ENCODE data around the gene ATP6V0B.

ATP6V0B gene

DNA sequence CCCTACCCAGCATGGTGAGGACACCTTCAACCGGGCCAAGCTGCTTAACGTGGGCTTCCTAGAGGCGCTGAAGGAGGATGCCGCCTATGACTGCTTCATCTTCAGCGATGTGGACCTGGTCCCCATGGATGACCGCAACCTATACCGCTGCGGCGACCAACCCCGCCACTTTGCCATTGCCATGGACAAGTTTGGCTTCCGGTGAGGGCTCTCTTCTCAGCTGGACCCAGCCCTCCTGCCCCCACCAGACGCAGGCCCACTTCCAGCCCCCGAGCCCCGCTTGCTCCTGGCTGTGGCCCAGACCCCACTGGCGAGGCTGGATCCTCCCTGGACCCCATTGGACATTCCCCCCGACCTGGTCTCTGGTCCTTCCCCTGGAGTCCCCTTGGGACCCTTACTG, 10.1 kb downstream of the ATP6V0B start:
- Histone ChIP-seq H3K4me3 (ENCODE audit: low read depth, low read length) (no peak overlapping the region), H3K4me1 (ENCODE audit: control insufficient read depth, insufficient read depth, low read length, unreplicated experiment) (peaks cover 9% of the 10 kb centered on the region), H3K27me3 (ENCODE audit: insufficient read depth, low read length) (no peaks in the 10 kb centered on the region), H3K27ac (ENCODE audit: low read depth, low read length) (no peak overlapping the region), H3K79me2 (ENCODE audit: control insufficient read depth, insufficient read depth, low read length, unreplicated experiment) (peaks cover 21% of the 10 kb centered on the region), H3K36me3 (ENCODE audit: insufficient read depth, low read length) (peaks cover 4% of the 10 kb centered on the region; the same call in 1 of the 2 replicates), H2AFZ (ENCODE audit: low read length, unreplicated experiment) (no peak overlapping the region)

DNA sequence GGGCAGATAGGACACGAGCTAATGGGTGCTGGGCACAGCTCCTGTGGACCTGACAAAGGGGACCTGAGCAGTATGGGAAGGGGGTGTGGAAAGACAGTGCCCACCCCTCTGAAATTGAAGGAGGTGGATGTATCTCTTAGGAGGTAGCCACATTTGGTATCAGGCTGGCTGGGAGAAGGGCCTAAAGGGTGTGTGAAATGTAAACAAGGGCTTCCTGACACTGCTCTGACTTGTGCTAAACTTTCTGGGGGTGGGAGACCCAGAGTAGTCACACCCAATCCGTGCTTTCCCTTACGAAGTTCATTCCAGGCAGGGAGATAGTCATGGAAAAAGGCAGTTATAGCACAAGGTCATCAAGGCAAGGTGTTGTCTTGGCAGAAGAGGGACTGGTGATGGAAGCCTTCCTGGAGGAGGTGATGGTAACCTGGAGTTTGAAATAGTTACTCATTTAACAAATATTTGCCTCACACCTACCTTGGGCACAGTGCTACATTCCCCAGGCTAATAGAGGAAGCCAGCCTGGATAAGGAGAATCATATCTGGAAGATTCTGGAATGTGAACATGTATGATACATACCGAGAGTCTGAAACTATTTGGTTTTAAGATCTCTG, 11.3 kb downstream of the ATP6V0B start:
- no peak overlapping the region for H3K4me3 ChIP-seq (ENCODE audit: low read depth, low read length)

DNA sequence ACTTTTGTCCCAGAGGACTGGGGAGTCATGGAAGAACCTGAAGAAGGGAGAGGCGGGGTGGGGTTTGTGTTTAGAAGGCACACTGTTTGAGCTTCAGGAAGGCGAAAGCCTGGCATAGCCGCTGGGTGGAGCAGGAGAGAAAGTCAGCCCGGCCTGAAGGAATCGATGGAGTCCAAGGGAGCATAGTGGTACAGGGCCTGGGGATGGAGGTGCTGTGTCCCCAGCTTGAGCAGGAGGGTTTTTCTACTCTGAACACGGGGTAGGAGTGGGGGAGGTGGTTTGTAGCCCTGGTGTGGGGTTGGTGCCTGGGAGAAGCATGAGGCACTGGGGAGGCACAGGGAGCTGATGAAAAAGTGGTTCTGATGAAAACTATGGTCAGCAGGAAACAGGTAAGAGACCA, 12.0 kb downstream of the ATP6V0B start:
- Histone ChIP-seq H2AFZ (ENCODE audit: low read length, unreplicated experiment) (no peak overlapping the region), H3K27me3 (ENCODE audit: insufficient read depth, low read length) (no peaks in the 10 kb centered on the region), H3K4me1 (ENCODE audit: control insufficient read depth, insufficient read depth, low read length, unreplicated experiment) (peaks cover 7% of the 10 kb centered on the region), H3K79me2 (ENCODE audit: control insufficient read depth, insufficient read depth, low read length, unreplicated experiment) (peaks cover 4% of the 10 kb centered on the region), H3K36me3 (ENCODE audit: insufficient read depth, low read length) (peaks cover 4% of the 10 kb centered on the region; the same call in 1 of the 2 replicates), H3K4me3 (ENCODE audit: low read depth, low read length) (no peak overlapping the region), H3K27ac (ENCODE audit: low read depth, low read length) (no peak overlapping the region)

More for the DNA sequence above, 11.3 kb downstream of the ATP6V0B start:
- Histone ChIP-seq H2AFZ (ENCODE audit: low read length, unreplicated experiment) (no peak overlapping the region), H3K36me3 (ENCODE audit: insufficient read depth, low read length) (peaks cover 4% of the 10 kb centered on the region; the same call in 1 of the 2 replicates), H3K27me3 (ENCODE audit: insufficient read depth, low read length) (no peaks in the 10 kb centered on the region), H3K4me1 (ENCODE audit: control insufficient read depth, insufficient read depth, low read length, unreplicated experiment) (peaks cover 8% of the 10 kb centered on the region), H3K79me2 (ENCODE audit: control insufficient read depth, insufficient read depth, low read length, unreplicated experiment) (peaks cover 9% of the 10 kb centered on the region), H3K27ac (ENCODE audit: low read depth, low read length) (no peak overlapping the region)

DNA sequence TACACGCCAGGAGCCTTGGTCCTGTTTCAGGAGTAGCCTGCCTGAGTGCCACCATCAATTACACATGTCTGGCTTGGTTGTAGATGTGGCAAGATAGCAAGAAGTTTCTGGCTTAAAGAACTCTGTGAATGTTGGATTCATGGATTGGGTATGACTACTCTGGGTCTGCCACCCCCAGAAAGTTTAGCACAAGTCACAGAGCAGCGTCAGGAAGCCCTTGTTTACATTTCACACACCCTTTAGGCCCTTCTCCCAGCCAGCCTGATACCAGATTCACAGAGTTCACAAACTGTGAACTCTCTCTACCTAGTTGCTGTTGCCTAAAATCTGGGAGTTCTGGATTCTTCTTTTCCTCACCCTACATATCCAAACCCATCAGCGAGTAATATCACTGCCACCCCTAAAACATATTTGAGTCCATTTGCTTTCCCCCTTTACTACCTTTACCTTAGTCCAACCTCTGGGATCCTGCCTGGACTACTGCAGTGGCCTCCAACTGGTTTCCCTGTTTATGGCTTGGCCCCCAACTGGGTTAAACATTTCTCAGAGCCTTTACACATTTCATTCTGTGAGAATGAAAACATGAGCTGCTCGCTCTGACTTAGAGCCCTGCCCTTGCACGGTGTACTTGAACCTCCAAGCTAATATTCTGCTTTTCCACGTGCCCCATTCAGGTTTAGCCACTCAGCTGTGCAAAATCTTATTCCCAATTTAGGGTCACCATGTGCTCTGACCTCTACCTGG, 12.6 kb downstream of the ATP6V0B start:
- Histone ChIP-seq H2AFZ (ENCODE audit: low read length, unreplicated experiment) (no peak overlapping the region), H3K36me3 (ENCODE audit: insufficient read depth, low read length) (peaks cover 4% of the 10 kb centered on the region; the same call in 1 of the 2 replicates), H3K27me3 (ENCODE audit: insufficient read depth, low read length) (no peaks in the 10 kb centered on the region), H3K79me2 (ENCODE audit: control insufficient read depth, insufficient read depth, low read length, unreplicated experiment) (peaks cover 4% of the 10 kb centered on the region), H3K4me1 (ENCODE audit: control insufficient read depth, insufficient read depth, low read length, unreplicated experiment) (peaks cover 7% of the 10 kb centered on the region), H3K27ac (ENCODE audit: low read depth, low read length) (no peak overlapping the region), H3K4me3 (ENCODE audit: low read depth, low read length) (no peak overlapping the region)

- no peaks in the 10 kb centered on the region for H3K79me2 ChIP-seq (ENCODE audit: control insufficient read depth, insufficient read depth, low read length, unreplicated experiment)
- peaks cover 7% of the 10 kb centered on the region for H3K4me1 ChIP-seq (ENCODE audit: control insufficient read depth, insufficient read depth, low read length, unreplicated experiment)
- H3K36me3 ChIP-seq (ENCODE audit: insufficient read depth, low read length) = peaks cover 4% of the 10 kb centered on the region; the same call in 1 of the 2 replicates
- peak overlapping the region; percentile 42; the same call in 1 of the 2 replicates for H3K27ac ChIP-seq (ENCODE audit: low read depth, low read length)
- H3K4me3 ChIP-seq (ENCODE audit: low read depth, low read length) = peak overlapping the region; percentile 80
- no peaks in the 10 kb centered on the region for H3K27me3 ChIP-seq (ENCODE audit: insufficient read depth, low read length)
- H2AFZ ChIP-seq (ENCODE audit: low read length, unreplicated experiment) = no peak overlapping the region
These were observed 15.8 kb downstream of the ATP6V0B start for GRCh38 chr1:43990271-43991199.

- H3K27ac ChIP-seq (ENCODE audit: low read depth, low read length) = peak overlapping the region; percentile 42; the same call in 1 of the 2 replicates
- no peaks in the 10 kb centered on the region for H3K27me3 ChIP-seq (ENCODE audit: insufficient read depth, low read length)
- H3K36me3 ChIP-seq (ENCODE audit: insufficient read depth, low read length) = peaks cover 3% of the 10 kb centered on the region; the same call in 1 of the 2 replicates
- no peaks in the 10 kb centered on the region for H3K79me2 ChIP-seq (ENCODE audit: control insufficient read depth, insufficient read depth, low read length, unreplicated experiment)
- H3K4me1 ChIP-seq (ENCODE audit: control insufficient read depth, insufficient read depth, low read length, unreplicated experiment) = peaks cover 7% of the 10 kb centered on the region
- H2AFZ ChIP-seq (ENCODE audit: low read length, unreplicated experiment) = no peak overlapping the region
- peak overlapping the region; percentile 80 for H3K4me3 ChIP-seq (ENCODE audit: low read depth, low read length)
These were observed 16.4 kb downstream of the ATP6V0B start for GRCh38 chr1:43991200-43991475.

DNA sequence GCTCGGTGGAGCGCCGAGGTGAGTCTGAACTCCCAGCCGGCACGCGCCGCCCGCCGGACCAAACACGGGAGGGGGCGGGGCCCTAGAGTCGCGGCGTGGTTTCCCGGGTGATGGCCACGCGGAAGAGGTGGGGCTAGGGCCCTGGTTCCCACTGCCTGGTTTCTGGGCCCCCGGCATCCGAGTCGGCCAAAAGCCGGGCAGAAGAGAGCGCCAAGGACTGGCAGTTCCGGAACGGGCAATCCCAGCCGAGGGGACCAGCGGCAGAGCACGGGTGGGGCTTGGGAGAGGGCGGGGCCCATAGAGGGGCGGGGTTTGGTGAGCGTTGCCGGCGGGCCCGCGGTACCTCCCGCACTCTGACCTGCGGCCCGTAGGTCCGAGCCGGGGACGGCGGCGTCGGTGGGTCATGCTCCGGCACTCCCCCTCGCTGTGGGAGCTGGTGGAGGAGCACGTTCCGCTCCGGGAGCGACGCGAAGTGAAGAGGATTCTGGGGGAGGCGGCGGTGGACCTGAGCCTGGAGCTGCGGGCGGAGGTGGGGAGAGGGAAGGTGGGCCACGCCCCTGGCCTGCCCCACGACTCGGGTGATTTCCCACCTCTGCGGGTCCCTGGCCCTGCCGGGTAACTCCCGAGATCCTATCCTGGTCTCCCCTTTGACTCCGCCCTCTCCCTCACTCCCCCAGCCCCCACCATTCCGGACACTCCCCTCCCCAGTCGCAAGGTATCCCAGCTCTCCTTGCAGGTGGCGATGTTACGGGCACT, 16.9 kb downstream of the ATP6V0B start, which contains the start of gene CCDC24:
TSS of gene CCDC24 (plus strand) at position 124 of the 756 bp plus-strand sequence. CDS start at position 404, 280 bp downstream.
- Histone ChIP-seq H3K36me3 (ENCODE audit: insufficient read depth, low read length) (no peaks in the 10 kb centered on the region), H3K27ac (ENCODE audit: low read depth, low read length) (peak within 1 kb of the TSS; percentile 42; the same call in 1 of the 2 replicates), H2AFZ (ENCODE audit: low read length, unreplicated experiment) (peak within 1 kb of the TSS; percentile 24)

GRCh38 chr1:43992232-43992995, 17.7 kb downstream of the ATP6V0B start:
- Histone ChIP-seq H2AFZ (ENCODE audit: low read length, unreplicated experiment) (no peak overlapping the region), H3K27me3 (ENCODE audit: insufficient read depth, low read length) (no peaks in the 10 kb centered on the region), H3K4me3 (ENCODE audit: low read depth, low read length) (peak overlapping the region; percentile 80), H3K4me1 (ENCODE audit: control insufficient read depth, insufficient read depth, low read length, unreplicated experiment) (peaks cover 7% of the 10 kb centered on the region), H3K27ac (ENCODE audit: low read depth, low read length) (no peak overlapping the region), H3K36me3 (ENCODE audit: insufficient read depth, low read length) (no peaks in the 10 kb centered on the region), H3K79me2 (ENCODE audit: control insufficient read depth, insufficient read depth, low read length, unreplicated experiment) (no peaks in the 10 kb centered on the region)

More for the DNA sequence above, 16.9 kb downstream of the ATP6V0B start, which contains the start of gene CCDC24:
- H3K27me3 ChIP-seq (ENCODE audit: insufficient read depth, low read length) = no peaks in the 10 kb centered on the region
- H3K4me3 ChIP-seq (ENCODE audit: low read depth, low read length) = peak within 1 kb of the TSS; percentile 80
- no peaks in the 10 kb centered on the region for H3K79me2 ChIP-seq (ENCODE audit: control insufficient read depth, insufficient read depth, low read length, unreplicated experiment)
- H3K4me1 ChIP-seq (ENCODE audit: control insufficient read depth, insufficient read depth, low read length, unreplicated experiment) = peaks cover 7% of the 10 kb centered on the region

DNA sequence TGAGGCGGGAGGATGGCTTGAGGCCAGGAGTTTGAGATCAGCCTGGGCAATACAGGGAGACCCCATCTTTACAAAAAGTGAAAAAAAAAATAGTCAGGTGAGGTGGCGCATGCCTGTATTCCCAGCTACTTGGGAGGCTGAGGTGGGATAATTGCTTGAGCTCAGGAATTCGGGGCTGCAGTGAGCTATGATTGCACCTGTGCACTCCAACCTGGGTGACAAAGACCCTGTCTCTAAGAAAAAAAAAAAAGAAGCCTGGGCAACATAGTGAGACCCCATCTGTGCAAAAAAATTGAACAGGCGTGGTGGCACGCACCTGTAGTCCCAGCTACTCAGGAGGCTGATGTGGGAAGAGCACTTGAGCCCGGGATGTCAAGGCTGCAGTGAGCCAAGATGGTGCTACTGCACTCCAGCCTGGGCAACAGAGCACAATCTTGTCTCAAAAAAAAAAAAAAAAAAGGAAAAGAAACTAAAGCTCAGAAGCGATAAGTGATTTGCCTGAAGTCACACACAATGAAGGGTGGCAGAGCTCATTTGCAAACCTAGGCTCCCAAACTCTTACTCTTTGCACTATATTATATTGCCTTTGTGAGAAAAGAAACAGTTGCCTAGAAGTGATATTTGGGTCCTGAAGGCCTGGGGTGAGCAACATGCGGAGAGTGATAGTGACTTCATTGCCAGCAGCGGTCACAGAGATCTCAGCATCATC, 18.6 kb downstream of the ATP6V0B start:
- peaks cover 7% of the 10 kb centered on the region for H3K4me1 ChIP-seq (ENCODE audit: control insufficient read depth, insufficient read depth, low read length, unreplicated experiment)
- H3K27ac ChIP-seq (ENCODE audit: low read depth, low read length) = no peak overlapping the region
- no peaks in the 10 kb centered on the region for H3K79me2 ChIP-seq (ENCODE audit: control insufficient read depth, insufficient read depth, low read length, unreplicated experiment)

More for the DNA sequence above, 18.6 kb downstream of the ATP6V0B start:
- no peaks in the 10 kb centered on the region for H3K36me3 ChIP-seq (ENCODE audit: insufficient read depth, low read length)
- H3K4me3 ChIP-seq (ENCODE audit: low read depth, low read length) = no peak overlapping the region
- no peaks in the 10 kb centered on the region for H3K27me3 ChIP-seq (ENCODE audit: insufficient read depth, low read length)
- no peak overlapping the region for H2AFZ ChIP-seq (ENCODE audit: low read length, unreplicated experiment)
